Measurements from ENCODE around the gene SH3RF3.

The SH3RF3 gene

DNA sequence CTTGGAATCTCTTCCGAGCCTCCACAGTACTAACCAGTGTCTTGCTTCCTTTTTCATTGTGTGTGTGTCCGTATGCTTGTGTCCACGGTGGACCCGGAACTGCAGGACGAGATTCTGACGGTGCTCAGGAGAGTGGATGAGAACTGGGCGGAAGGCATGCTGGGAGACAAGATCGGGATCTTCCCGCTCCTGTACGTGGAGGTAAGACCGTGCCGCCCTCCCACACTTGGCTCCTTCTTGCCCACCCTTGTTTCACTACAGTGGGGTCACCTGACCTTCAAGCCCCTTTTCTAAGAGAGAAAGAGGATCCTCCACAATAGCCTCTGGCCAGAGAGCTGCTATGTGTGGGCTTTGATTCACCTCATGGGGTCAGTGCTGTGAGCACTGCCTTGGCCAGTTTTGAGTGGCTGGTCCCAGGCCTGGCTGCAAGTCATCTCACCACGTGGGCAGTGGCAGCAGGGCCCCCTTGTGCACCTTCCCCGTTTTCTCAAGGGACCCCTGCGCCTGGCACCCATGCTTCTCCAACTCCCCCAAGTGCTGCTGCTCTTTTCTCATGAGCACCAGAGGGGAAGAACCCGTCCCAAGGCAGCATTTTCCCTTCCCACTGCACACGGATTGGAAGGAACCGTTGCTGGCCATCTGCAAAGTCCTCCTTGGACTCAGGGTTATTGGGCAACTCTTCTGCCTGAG lies 242.6 kb downstream of the SH3RF3 start:
- no peaks in the 10 kb centered on the region for H3K9me3 Mint-ChIP-seq (ENCODE audit: low read depth)
- no peak overlapping the region for H3K4me3 Mint-ChIP-seq
- H3K27me3 Mint-ChIP-seq = no peaks in the 10 kb centered on the region
- H3K27ac Mint-ChIP-seq = no peak overlapping the region
- no peaks in the 10 kb centered on the region for H3K4me1 Mint-ChIP-seq (ENCODE audit: low read depth)
- peaks cover 5% of the 10 kb centered on the region for H3K36me3 Mint-ChIP-seq

DNA sequence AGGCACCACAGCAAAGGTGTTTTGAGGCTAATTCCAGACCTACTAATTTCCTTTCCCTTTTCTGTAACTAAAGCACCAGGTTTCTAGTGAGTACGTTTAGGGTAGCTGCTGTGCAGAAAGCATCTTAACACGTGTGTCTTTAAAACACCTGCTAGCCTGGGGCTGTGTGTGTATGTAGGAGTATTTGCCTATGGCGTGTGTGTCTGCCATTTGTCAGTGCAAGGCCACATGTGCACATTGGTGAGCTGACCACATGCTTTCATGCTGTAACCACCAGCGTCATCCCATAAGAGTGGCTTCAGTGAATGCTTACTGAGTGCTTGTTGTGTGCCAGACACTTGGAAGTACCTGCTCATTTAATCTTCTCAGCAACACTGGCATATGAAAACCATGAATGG lies 243.2 kb downstream of the SH3RF3 start:
- Mint-ChIP-seq H3K27me3 (no peaks in the 10 kb centered on the region), H3K36me3 (peaks cover 5% of the 10 kb centered on the region), H3K27ac (no peak overlapping the region), H3K4me3 (no peak overlapping the region), H3K4me1 (ENCODE audit: low read depth) (no peaks in the 10 kb centered on the region), H3K9me3 (ENCODE audit: low read depth) (no peaks in the 10 kb centered on the region)

DNA sequence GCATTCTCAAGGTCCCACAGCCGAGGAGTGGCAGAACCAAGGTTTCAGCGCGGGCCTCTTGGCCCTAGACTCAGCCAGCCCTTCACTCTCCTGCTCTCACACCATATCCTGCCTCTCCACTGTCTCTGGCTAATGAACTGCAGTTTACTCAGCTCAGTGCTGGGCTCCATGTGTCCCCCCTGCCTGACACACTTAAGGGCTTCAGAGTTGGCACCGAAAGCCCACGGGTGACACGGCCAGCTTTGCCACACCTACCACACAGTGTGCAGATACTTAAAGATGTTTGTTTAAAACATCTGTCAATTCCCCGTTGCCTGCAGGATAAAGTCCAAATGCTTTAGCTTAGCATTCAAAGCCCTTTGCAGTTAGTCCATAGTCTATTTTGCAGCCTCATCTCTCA lies 243.6 kb downstream of the SH3RF3 start:
- Mint-ChIP-seq H3K27me3 (no peaks in the 10 kb centered on the region), H3K9me3 (ENCODE audit: low read depth) (no peaks in the 10 kb centered on the region), H3K4me3 (no peak overlapping the region), H3K36me3 (peaks cover 5% of the 10 kb centered on the region), H3K27ac (no peak overlapping the region), H3K4me1 (ENCODE audit: low read depth) (no peaks in the 10 kb centered on the region)

DNA sequence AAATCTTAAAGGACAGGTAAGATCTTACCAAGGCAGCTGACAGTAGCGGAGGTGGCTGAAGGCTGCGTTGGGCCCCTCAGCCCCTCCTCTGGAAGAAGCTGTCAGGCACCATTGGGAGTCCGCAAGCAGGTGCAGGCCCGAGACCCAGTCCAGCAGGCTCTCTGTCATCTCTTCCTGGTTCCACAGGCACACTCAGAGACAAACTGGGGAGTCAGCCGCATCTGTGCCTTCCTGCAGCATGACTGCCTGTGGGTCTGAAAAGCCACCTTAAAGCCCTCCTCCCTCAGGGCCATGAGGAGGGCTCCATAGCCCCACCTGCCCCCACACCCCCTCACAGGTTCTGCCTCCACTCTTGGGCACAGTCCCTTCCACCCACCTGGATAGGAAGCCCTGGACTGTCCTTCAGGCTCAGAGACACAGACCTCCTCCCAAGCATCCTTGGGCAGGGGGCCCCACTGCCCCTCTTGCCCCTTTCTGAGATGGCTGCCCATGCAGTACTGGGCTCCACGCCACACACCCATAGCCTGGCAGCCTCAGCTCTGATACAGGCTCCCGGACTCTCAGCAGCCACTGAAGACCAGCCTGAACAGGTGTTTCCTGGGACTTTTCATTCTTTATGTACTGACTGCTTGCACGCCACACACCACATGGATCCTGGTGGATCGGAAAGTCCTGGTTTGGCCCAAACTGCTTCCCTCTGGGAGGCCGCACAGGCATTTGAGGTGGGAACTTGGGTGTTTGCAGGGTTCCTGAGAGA lies 245.0 kb downstream of the SH3RF3 start:
- peaks cover 5% of the 10 kb centered on the region for H3K36me3 Mint-ChIP-seq
- no peaks in the 10 kb centered on the region for H3K27me3 Mint-ChIP-seq
- H3K9me3 Mint-ChIP-seq (ENCODE audit: low read depth) = no peaks in the 10 kb centered on the region
- H3K4me3 Mint-ChIP-seq = no peak overlapping the region
- H3K27ac Mint-ChIP-seq = no peak overlapping the region
- peaks cover 4% of the 10 kb centered on the region for H3K4me1 Mint-ChIP-seq (ENCODE audit: low read depth)

DNA sequence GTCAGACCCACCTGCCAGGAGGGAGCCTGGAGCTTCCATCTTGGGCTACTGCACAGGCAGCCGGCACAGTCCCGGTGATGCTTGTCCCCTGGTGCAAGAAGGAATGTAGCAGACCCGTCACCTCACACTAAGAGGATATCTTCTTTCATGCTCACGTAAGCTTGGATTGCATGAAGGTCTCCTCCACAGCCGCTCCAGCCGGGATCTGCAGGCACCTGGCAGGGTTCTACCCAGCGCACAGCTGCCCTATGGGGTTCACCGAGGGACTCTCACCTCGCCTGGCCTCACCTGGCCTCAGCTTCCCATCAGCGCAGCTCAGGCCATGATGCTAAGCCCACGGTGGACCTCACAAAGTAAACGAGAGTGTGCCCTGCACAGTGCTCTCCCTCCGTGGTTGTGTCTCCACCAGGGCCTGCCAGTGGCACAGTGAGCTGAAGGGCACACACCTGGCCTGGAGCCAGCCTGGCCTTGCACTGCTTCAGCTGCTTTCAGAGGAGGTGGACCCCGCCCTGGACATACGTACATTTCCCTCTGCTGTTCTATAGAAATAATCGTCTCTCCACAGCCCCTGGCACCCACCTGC lies 245.6 kb downstream of the SH3RF3 start:
- Mint-ChIP-seq H3K4me1 (ENCODE audit: low read depth) (peaks cover 4% of the 10 kb centered on the region), H3K27me3 (no peaks in the 10 kb centered on the region), H3K9me3 (ENCODE audit: low read depth) (no peaks in the 10 kb centered on the region), H3K27ac (no peak overlapping the region), H3K4me3 (no peak overlapping the region), H3K36me3 (peaks cover 5% of the 10 kb centered on the region)

DNA sequence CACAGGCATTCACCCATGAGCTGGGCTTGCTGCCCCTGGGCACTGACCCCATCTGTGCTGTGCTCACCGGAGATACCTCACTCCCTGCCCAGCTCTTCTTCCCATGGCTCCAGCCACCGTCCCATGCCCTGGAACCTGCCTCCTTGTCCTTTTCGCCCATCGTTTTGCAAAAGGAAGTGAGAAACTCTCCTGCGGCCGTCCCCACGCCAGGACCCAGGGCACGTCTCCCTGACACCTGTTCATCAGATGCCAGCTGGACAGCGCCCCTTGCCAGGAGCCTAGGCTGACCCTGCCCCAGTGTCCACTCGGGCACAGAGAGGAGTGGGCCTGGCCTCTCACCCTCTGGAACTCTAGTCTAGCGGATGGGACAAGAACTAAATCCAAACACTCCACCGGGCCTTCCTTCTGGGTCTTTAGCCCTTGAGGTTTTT lies 246.1 kb downstream of the SH3RF3 start:
- Mint-ChIP-seq H3K9me3 (ENCODE audit: low read depth) (no peaks in the 10 kb centered on the region), H3K27ac (no peak overlapping the region), H3K36me3 (peaks cover 5% of the 10 kb centered on the region), H3K27me3 (no peaks in the 10 kb centered on the region), H3K4me3 (no peak overlapping the region), H3K4me1 (ENCODE audit: low read depth) (peaks cover 5% of the 10 kb centered on the region)

DNA sequence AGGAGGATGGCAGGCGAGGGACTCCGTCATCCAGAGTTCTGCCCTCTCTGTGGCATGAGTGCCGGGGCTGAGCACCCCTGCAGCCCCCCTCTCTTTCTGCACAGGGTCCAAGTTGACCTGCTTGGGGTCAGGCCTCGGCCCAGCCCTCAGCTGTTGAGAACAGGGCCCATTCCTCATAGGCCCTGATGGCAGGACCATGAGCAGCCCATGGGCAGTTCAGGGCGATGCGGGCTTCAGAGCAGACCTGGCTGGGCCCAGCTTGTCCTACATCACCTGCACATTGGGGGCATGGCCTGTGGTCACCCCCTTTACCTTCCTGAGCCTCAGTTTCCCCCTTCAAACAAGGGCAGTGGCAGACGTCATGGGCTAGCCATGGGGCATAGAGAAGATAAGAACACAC lies 246.7 kb downstream of the SH3RF3 start:
- H3K36me3 Mint-ChIP-seq = peaks cover 5% of the 10 kb centered on the region
- H3K4me1 Mint-ChIP-seq (ENCODE audit: low read depth) = peaks cover 6% of the 10 kb centered on the region
- H3K4me3 Mint-ChIP-seq = no peak overlapping the region
- H3K27ac Mint-ChIP-seq = no peak overlapping the region
- H3K27me3 Mint-ChIP-seq = no peaks in the 10 kb centered on the region
- no peaks in the 10 kb centered on the region for H3K9me3 Mint-ChIP-seq (ENCODE audit: low read depth)

DNA sequence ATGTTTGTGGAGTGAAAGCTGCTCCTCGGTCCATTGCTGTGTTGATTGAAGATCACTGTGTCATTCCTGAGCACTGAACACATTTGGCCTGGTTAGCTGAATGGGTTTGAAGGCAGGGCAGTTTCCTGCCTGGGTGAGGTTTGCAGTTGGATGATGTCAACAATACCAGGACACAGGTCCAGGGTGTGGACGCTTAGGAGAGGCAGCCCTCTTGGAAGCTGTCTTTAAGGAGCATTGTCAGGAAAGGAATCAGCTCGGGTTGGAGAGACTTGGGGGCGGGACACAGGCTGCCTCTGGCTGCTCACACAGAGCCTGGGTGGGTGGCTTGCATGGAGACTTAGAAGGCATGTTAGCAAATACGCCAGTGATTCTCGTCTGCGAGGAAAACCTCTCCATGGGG lies 247.1 kb downstream of the SH3RF3 start:
- H3K4me3 Mint-ChIP-seq = no peak overlapping the region
- H3K27ac Mint-ChIP-seq = no peak overlapping the region
- no peaks in the 10 kb centered on the region for H3K27me3 Mint-ChIP-seq

DNA sequence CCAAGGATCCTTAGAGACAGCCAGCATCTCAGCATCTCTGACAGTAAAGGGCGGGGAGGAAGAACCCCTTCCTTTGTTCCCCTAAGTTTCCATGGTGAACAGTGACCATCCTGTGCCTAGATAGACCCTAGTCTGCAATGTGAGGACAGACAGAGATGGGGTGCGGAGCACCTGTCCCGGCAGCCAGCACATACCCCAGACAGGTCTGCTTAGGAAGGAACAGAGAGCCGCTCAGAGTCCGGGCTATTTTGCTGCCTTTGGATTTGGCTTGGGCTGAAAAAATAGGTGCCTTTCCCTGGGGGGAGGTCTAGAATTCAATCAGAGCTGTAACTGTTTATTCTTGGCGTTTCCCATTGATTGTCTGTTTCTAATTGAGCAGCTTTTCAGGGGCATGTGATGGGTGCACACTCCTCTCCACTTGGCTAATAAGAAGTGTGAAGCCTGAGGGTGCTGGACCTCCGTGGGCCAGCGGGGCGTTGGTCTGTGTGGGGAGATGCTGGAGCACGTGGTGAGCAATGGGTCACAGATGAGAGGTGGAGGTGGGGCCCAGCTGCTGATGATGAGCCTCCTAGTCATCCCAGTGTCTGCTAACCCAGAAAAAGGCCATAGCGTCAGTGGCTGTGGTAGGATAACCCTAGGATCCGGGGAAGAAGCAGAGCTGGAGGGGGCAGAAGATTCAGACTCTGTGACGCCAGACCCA lies 247.9 kb downstream of the SH3RF3 start:
- no peak overlapping the region for H3K4me3 Mint-ChIP-seq
- H3K27me3 Mint-ChIP-seq = no peaks in the 10 kb centered on the region
- no peaks in the 10 kb centered on the region for H3K9me3 Mint-ChIP-seq (ENCODE audit: low read depth)
- H3K27ac Mint-ChIP-seq = no peak overlapping the region
- H3K36me3 Mint-ChIP-seq = peaks cover 5% of the 10 kb centered on the region
- H3K4me1 Mint-ChIP-seq (ENCODE audit: low read depth) = peaks cover 6% of the 10 kb centered on the region

More for the DNA sequence above, 247.1 kb downstream of the SH3RF3 start:
- peaks cover 6% of the 10 kb centered on the region for H3K4me1 Mint-ChIP-seq (ENCODE audit: low read depth)
- H3K9me3 Mint-ChIP-seq (ENCODE audit: low read depth) = no peaks in the 10 kb centered on the region
- H3K36me3 Mint-ChIP-seq = peaks cover 5% of the 10 kb centered on the region

DNA sequence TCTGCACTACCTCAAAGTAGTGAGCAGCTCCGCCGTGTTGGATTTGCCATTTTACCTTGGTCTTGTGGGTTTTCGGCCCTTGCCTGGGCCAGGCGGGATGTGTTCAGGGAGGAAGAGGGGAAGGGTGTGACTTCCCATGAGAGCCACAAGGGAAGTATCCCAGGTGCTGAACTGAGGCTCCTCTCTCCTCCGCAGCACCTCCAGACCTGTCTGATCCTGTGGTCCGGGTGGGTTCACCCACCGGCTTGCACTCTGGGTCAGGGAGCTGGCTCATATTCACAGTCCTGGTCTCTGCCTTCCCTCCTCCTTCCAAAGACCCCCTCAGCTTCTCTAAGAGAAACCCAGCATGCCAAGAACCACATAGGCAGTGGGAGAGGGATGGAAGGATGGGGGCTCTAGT lies 249.0 kb downstream of the SH3RF3 start:
- no peak overlapping the region for H3K27ac Mint-ChIP-seq
- peaks cover 7% of the 10 kb centered on the region for H3K4me1 Mint-ChIP-seq (ENCODE audit: low read depth)
- H3K9me3 Mint-ChIP-seq (ENCODE audit: low read depth) = no peaks in the 10 kb centered on the region
- no peak overlapping the region for H3K4me3 Mint-ChIP-seq
- peaks cover 3% of the 10 kb centered on the region for H3K36me3 Mint-ChIP-seq
- no peaks in the 10 kb centered on the region for H3K27me3 Mint-ChIP-seq

DNA sequence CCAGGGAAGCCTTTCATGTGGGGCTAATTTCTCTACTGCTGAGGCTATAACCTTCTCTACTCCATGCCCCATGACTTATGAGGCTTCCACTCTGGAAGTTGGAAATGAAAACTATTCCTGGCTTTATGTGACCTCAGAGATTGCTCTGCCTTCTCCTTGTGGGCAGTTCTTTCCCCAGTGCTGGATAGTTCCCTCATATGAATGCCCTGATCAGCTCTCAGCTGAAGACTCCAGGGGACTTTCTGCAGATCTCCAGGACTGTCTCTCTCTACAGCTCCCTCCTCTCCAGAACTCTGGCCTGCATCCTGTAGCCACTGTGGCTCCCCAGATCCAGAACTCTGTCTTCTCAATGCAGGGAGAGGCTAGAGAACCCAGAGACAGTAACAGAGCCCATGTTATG lies 249.7 kb downstream of the SH3RF3 start:
- peaks cover 7% of the 10 kb centered on the region for H3K4me1 Mint-ChIP-seq (ENCODE audit: low read depth)
- no peaks in the 10 kb centered on the region for H3K9me3 Mint-ChIP-seq (ENCODE audit: low read depth)
- no peak overlapping the region for H3K27ac Mint-ChIP-seq
- H3K36me3 Mint-ChIP-seq = peaks cover 2% of the 10 kb centered on the region
- H3K4me3 Mint-ChIP-seq = no peak overlapping the region
- H3K27me3 Mint-ChIP-seq = no peaks in the 10 kb centered on the region

DNA sequence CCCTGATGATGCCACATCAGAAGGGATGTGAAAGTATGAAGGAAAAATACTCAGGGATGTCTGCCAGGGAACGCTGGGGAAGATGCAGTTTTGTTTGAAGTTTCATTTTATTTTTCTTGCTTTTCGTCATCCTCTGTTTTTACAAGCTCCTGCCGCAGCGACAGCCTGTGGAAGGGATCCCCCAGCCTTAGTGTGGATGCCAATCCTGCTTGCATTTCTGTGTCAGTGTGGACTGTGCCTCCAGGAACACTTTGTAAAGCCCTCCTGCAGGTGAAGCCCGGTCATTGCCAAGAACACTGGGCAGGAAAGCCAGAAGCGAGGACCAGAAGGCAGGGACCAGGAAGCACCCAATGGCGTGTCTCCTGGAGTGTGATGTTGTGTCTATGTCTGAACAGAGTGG lies 250.5 kb downstream of the SH3RF3 start:
- no peak overlapping the region for H3K4me3 Mint-ChIP-seq
- H3K27ac Mint-ChIP-seq = no peak overlapping the region
- H3K4me1 Mint-ChIP-seq (ENCODE audit: low read depth) = peaks cover 7% of the 10 kb centered on the region
- peaks cover 2% of the 10 kb centered on the region for H3K36me3 Mint-ChIP-seq
- H3K27me3 Mint-ChIP-seq = no peaks in the 10 kb centered on the region
- H3K9me3 Mint-ChIP-seq (ENCODE audit: low read depth) = no peaks in the 10 kb centered on the region

DNA sequence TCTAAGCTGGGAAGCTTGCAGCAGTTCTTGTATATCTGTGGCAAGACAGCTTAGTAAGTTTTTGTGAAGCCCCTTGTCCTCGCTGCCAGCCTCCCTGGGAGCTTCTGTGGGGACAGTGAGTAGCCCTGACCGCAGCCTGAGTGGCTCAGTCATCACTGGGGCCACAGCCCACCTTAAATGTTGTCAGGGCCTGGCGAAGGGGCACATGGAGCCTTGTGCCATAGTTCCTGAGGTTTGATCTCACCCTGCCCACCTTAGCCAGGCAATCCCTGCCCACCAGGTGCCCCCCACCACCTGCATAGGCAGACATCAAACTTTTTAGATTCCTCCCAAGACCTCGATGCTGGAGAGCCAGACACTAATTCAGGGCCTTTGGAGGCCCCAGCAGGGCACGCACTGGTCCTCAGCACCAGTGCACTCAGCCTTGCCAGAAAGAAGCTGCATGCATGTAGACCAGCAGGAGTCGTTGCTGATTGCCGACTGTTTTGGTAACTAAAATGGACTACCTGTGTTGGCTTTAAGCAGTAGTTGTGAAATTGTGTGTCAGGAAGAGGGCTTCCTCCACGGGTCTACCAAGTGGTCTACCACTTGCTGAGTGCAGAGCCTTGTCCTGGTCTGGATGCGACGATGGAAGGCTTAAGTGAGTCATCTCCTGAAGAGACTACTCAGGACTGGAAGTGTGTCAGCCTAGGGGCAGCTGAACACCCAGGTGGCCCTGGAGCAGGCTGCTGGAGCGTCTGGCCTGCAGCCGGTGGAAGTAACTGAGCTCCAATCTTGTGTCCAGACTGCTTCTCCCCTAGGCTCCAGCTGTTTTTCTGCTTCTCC lies 251.7 kb downstream of the SH3RF3 start:
- Mint-ChIP-seq H3K4me3 (no peak overlapping the region), H3K4me1 (ENCODE audit: low read depth) (peaks cover 7% of the 10 kb centered on the region), H3K27ac (no peak overlapping the region), H3K36me3 (peaks cover 2% of the 10 kb centered on the region), H3K9me3 (ENCODE audit: low read depth) (no peaks in the 10 kb centered on the region), H3K27me3 (no peaks in the 10 kb centered on the region)

DNA sequence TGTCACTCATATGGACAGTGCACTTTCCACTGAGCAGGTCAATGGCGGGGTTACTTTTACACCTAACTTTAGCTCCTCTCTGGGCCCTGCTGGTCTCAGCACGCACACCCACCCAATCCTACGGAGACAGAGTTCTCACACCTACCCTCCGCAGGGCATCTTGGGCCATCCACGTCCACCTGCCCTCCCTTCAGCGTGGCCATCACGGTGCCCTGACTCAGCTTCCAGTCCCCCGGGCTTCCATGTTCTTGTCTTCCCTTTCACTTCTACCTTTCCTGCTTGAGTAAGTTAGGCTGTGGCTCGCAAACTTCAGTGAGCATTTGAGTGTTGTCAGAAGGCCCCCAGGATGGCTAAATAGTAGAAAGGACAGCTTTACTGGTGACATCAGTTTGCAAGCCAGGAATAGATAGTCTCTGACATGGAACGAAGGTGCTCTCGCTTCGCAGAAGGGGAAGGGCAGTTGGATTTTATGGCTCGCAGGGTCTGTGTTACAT lies 252.4 kb downstream of the SH3RF3 start:
- Mint-ChIP-seq H3K36me3 (peaks cover 2% of the 10 kb centered on the region), H3K27me3 (no peaks in the 10 kb centered on the region), H3K4me1 (ENCODE audit: low read depth) (peaks cover 7% of the 10 kb centered on the region), H3K9me3 (ENCODE audit: low read depth) (no peaks in the 10 kb centered on the region), H3K27ac (no peak overlapping the region), H3K4me3 (no peak overlapping the region)
